BLaER1 (cell line): ENCODE data around the gene HNF1A.
"Not testable (repeated sequence)": the region's sequence is repeated elsewhere in the genome, so short reads cannot be mapped to it uniquely, and the experiment has no call there.

Source experiments
- H3K27ac ChIP-seq: shearing (Covaris generic); formaldehyde crosslinking; 2 replicates; pipeline ENCODE4 v1.8.1; 2022
- H3K27me3 ChIP-seq: shearing (Covaris generic); formaldehyde crosslinking; 2 replicates; pipeline ENCODE4 v1.8.1; 2022
- H3K36me3 ChIP-seq: shearing (Covaris generic); formaldehyde crosslinking; 2 replicates; pipeline ENCODE4 v1.8.1; 2022
- H3K4me1 ChIP-seq: shearing (Covaris generic); formaldehyde crosslinking; 2 replicates; pipeline ENCODE4 v1.8.1; 2022
- H3K4me2 ChIP-seq: shearing (Covaris generic); formaldehyde crosslinking; 2 replicates; pipeline ENCODE4 v1.8.1; 2022
- H3K4me3 ChIP-seq: shearing (Covaris generic); formaldehyde crosslinking; 2 replicates; pipeline ENCODE4 v1.8.1; 2022
- H3K9ac ChIP-seq: shearing (Covaris generic); formaldehyde crosslinking; 2 replicates; pipeline ENCODE4 v1.8.1; 2022
- H3K9me3 ChIP-seq: shearing (Covaris generic); formaldehyde crosslinking; 2 replicates; pipeline ENCODE4 v1.8.1; 2022
- H4K20me1 ChIP-seq: shearing (Covaris generic); formaldehyde crosslinking; 2 replicates; pipeline ENCODE4 v1.8.1; 2022
- Cebpa-rat ChIP-seq: shearing (Covaris generic); IDR thresholded peaks from 2 replicates; pipeline ENCODE4 v1.8.1; 2022

HNF1A gene

GRCh38 chr12:121038861-121039668 lies 60.7 kb downstream of the HNF1A start, which contains the start of gene OASL:
Gene OASL (minus strand): TSS chr12:121039246. CDS start chr12:121038971, 275 bp downstream.
- H3K27ac ChIP-seq: no peak within 1 kb of the TSS
- H3K9me3 ChIP-seq: no peaks in the 10 kb centered on the region
- no peaks in the 10 kb centered on the region for H3K36me3 ChIP-seq
- no peak within 1 kb of the TSS for H3K9ac ChIP-seq
- no peaks in the 10 kb centered on the region for H4K20me1 ChIP-seq
- H3K4me2 ChIP-seq: peak within 1 kb of the TSS; percentile 64
- peaks cover 22% of the 10 kb centered on the region for H3K4me1 ChIP-seq
- no peaks in the 10 kb centered on the region for H3K27me3 ChIP-seq
- no peak for TF ChIP-seq Cebpa-rat
- H3K4me3 ChIP-seq: peak within 1 kb of the TSS; percentile 30; the same call in 1 of the 2 replicates

- H3K36me3 ChIP-seq: no peaks in the 10 kb centered on the region
- H4K20me1 ChIP-seq: no peaks in the 10 kb centered on the region
- H3K4me3 ChIP-seq: no peak overlapping the region
- TF ChIP-seq Cebpa-rat: no peak
- H3K27ac ChIP-seq: no peak overlapping the region
- peaks cover 9% of the 10 kb centered on the region for H3K4me1 ChIP-seq
- H3K9me3 ChIP-seq: no peaks in the 10 kb centered on the region
- H3K4me2 ChIP-seq: no peak overlapping the region
- no peaks in the 10 kb centered on the region for H3K27me3 ChIP-seq
- no peak overlapping the region for H3K9ac ChIP-seq
Measured at GRCh38 chr12:121043067-121043466, 64.7 kb downstream of the HNF1A start.

GRCh38 chr12:121047400-121047799 lies 69.1 kb downstream of the HNF1A start:
- not testable (repeated sequence) for H3K27ac ChIP-seq, H3K4me1 ChIP-seq, H3K27me3 ChIP-seq, H3K4me3 ChIP-seq, H4K20me1 ChIP-seq, H3K36me3 ChIP-seq, H3K4me2 ChIP-seq, H3K9ac ChIP-seq, H3K9me3 ChIP-seq

GRCh38 chr12:121048442-121048841 lies 70.1 kb downstream of the HNF1A start:
- Histone ChIP-seq H3K36me3 (no peaks in the 10 kb centered on the region), H3K4me1 (no peaks in the 10 kb centered on the region), H3K9ac (no peak overlapping the region), H4K20me1 (no peaks in the 10 kb centered on the region), H3K27ac (no peak overlapping the region), H3K4me3 (no peak overlapping the region), H3K9me3 (no peaks in the 10 kb centered on the region), H3K27me3 (no peaks in the 10 kb centered on the region), H3K4me2 (no peak overlapping the region)
- TF ChIP-seq Cebpa-rat: no peak

GRCh38 chr12:121050725-121051124 lies 72.4 kb downstream of the HNF1A start:
- no peaks in the 10 kb centered on the region for H3K4me1 ChIP-seq
- no peak for TF ChIP-seq Cebpa-rat
- no peak overlapping the region for H3K27ac ChIP-seq
- H3K9me3 ChIP-seq: no peaks in the 10 kb centered on the region
- H4K20me1 ChIP-seq: no peaks in the 10 kb centered on the region
- H3K4me2 ChIP-seq: no peak overlapping the region
- no peak overlapping the region for H3K9ac ChIP-seq
- H3K27me3 ChIP-seq: no peaks in the 10 kb centered on the region
- no peaks in the 10 kb centered on the region for H3K36me3 ChIP-seq
- no peak overlapping the region for H3K4me3 ChIP-seq
